IMR-90 (cell line): ENCODE data around the gene CLRN3. TPM values are rescaled to one million over a fixed set of nuclear protein-coding genes. Genes with fewer than 3 reads are reported as not detected.

Source experiments
- ATAC-seq: fragments of 200-7000 bp; cut with Tn5 transposase; 2 replicates; pipeline ENCODE4 v1.9.1; 2020; ENCODE audit warnings: low read depth, mild to moderate bottlenecking, moderate library complexity
- BruUV-seq: library from RNA; stranded (reverse); fragments of 400-500 nt; replicated peaks from 2 replicates; lab custom pipeline; 2021; lab: Mats Ljungman, UMichigan
- CTCF ChIA-PET: fragments of 300-600 bp; formaldehyde crosslinking; extraction: SDS; loops from one replicate; lab custom pipeline; 2021; ENCODE audit warnings: antibody characterized with exemption; lab: Yijun Ruan, JAX
- POLR2A ChIA-PET: fragments of 300-600 bp; sonication (Branson Sonifier 250); formaldehyde crosslinking; loops from one replicate; lab custom pipeline; 2022; ENCODE audit warnings: antibody characterized with exemption; ENCODE audit not compliant: unreplicated experiment; lab: Charles Lee
- DNase-seq: peaks from one replicate; pipeline ENCODE4 v3.0.0; 2013
- H2AFZ ChIP-seq: replicated peaks from 2 replicates; pipeline ENCODE3; 2013; ENCODE audit warnings: low read length, mild to moderate bottlenecking; ENCODE audit not compliant: poor library complexity
- H2AK5ac ChIP-seq: 2 replicates; pipeline ENCODE4 v1.6.1; 2013; ENCODE audit warnings: low read depth, low read length, inconsistent platforms
- H2AK9ac ChIP-seq: replicated peaks from 2 replicates; pipeline ENCODE3; 2013; ENCODE audit warnings: mild to moderate bottlenecking, low read depth, low read length, moderate library complexity; ENCODE audit not compliant: poor library complexity
- H2BK120ac ChIP-seq: 2 replicates; pipeline ENCODE4 v1.6.1; 2013; ENCODE audit warnings: low read depth, low read length, inconsistent platforms
- H2BK15ac ChIP-seq: 3 replicates; pipeline ENCODE4 v1.6.1; 2013; ENCODE audit warnings: low read depth, low read length, inconsistent platforms
- H2BK20ac ChIP-seq: 2 replicates; pipeline ENCODE4 v1.6.1; 2013; ENCODE audit warnings: low read depth, mild to moderate bottlenecking, inconsistent platforms, low read length, moderate library complexity
- H2BK5ac ChIP-seq: 2 replicates; pipeline ENCODE4 v1.6.1; 2013; ENCODE audit warnings: mild to moderate bottlenecking, low read depth, low read length, inconsistent platforms; ENCODE audit not compliant: poor library complexity, severe bottlenecking
- H3K14ac ChIP-seq: replicated peaks from 2 replicates; pipeline ENCODE4 v1.6.1; 2013; ENCODE audit warnings: low read depth, low read length, inconsistent platforms
- H3K18ac ChIP-seq: 2 replicates; pipeline ENCODE4 v1.6.1; 2013; ENCODE audit warnings: low read depth, low read length, control low read depth
- H3K23ac ChIP-seq: 2 replicates; pipeline ENCODE4 v1.6.1; 2013; ENCODE audit warnings: low read depth, low read length, inconsistent platforms
- H3K27ac ChIP-seq: 2 replicates; pipeline ENCODE4 v1.5.1; 2013; ENCODE audit warnings: mild to moderate bottlenecking, control low read depth, low read length; ENCODE audit not compliant: insufficient read depth
- H3K27me3 ChIP-seq: 2 replicates; pipeline ENCODE4 v1.6.1; 2013; ENCODE audit warnings: low read length; ENCODE audit not compliant: control insufficient read depth, insufficient read depth
- H3K36me3 ChIP-seq: 2 replicates; pipeline ENCODE4 v1.6.1; 2013; ENCODE audit warnings: low read length, mixed read lengths; ENCODE audit not compliant: control insufficient read depth, insufficient read depth
- H3K4ac ChIP-seq: 2 replicates; pipeline ENCODE4 v1.6.1; 2013; ENCODE audit warnings: low read depth, low read length, inconsistent platforms
- H3K4me1 ChIP-seq: 2 replicates; pipeline ENCODE4 v1.6.1; 2013; ENCODE audit warnings: low read length, mixed read lengths; ENCODE audit not compliant: control insufficient read depth, insufficient read depth
- H3K4me2 ChIP-seq: 2 replicates; pipeline ENCODE4 v1.6.1; 2013; ENCODE audit warnings: low read depth, mild to moderate bottlenecking, control low read depth, low read length, moderate library complexity
- H3K4me3 ChIP-seq: 2 replicates; pipeline ENCODE4 v1.5.1; 2013; ENCODE audit warnings: low read depth, mild to moderate bottlenecking, control low read depth, low read length, moderate library complexity; ENCODE audit not compliant: insufficient read depth
- H3K56ac ChIP-seq: 2 replicates; pipeline ENCODE4 v1.6.1; 2013; ENCODE audit warnings: low read length, inconsistent platforms; ENCODE audit not compliant: insufficient read depth; ENCODE audit errors: extremely low read depth
- H3K79me1 ChIP-seq, 2 experiments: 2 replicates each; pipeline ENCODE4 v1.6.1; 2013; ENCODE audit warnings: low read length in 2 of 2, inconsistent platforms in 1 of 2, low read depth in 1 of 2
- H3K9ac ChIP-seq: 2 replicates; pipeline ENCODE4 v1.6.1; 2013; ENCODE audit warnings: low read depth, low read length, control low read depth
- H3K9me1 ChIP-seq: 2 replicates; pipeline ENCODE4 v1.6.1; 2013; ENCODE audit warnings: low read length, inconsistent platforms; ENCODE audit not compliant: insufficient read depth
- H3K9me3 ChIP-seq: 2 replicates; pipeline ENCODE4 v1.6.1; 2013; ENCODE audit warnings: low read length; ENCODE audit not compliant: control insufficient read depth, insufficient read depth
- H4K20me1 ChIP-seq: 2 replicates; pipeline ENCODE4 v1.6.1; 2013; ENCODE audit warnings: low read length, inconsistent platforms; ENCODE audit not compliant: insufficient read depth
- H4K5ac ChIP-seq: 2 replicates; pipeline ENCODE4 v1.6.1; 2013; ENCODE audit warnings: mild to moderate bottlenecking, low read depth, low read length, control low read depth
- H4K8ac ChIP-seq, 2 experiments: 2 replicates each; pipeline ENCODE4 v1.6.1; 2013; ENCODE audit warnings: low read depth in 2 of 2, low read length in 2 of 2, control low read depth in 1 of 2, inconsistent platforms in 1 of 2
- H4K91ac ChIP-seq: 2 replicates; pipeline ENCODE4 v1.6.1; 2013; ENCODE audit warnings: low read depth, low read length, inconsistent platforms; ENCODE audit not compliant: insufficient read depth
- BHLHE40 ChIP-seq: fragments of 150-350 bp; IDR thresholded peaks from 2 replicates; pipeline ENCODE4 v1.6.1; 2016; ENCODE audit warnings: mild to moderate bottlenecking, low read depth, low read length
- CEBPB ChIP-seq: IDR thresholded peaks from 2 replicates; pipeline ENCODE4 v1.6.1; 2012; ENCODE audit warnings: low read depth, low read length, improper control_type of control experiment
- MAZ ChIP-seq: IDR thresholded peaks from 2 replicates; pipeline ENCODE4 v1.6.1; 2012; ENCODE audit warnings: low read depth, mild to moderate bottlenecking, low read length, improper control_type of control experiment, moderate library complexity, borderline replicate concordance
- RCOR1 ChIP-seq: IDR thresholded peaks from 2 replicates; pipeline ENCODE4 v1.6.1; 2012; ENCODE audit warnings: mild to moderate bottlenecking, low read length, improper control_type of control experiment; ENCODE audit not compliant: insufficient replicate concordance
- RFX5 ChIP-seq: IDR thresholded peaks from 2 replicates; pipeline ENCODE4 v1.8.0; 2012; ENCODE audit warnings: low read depth, mild to moderate bottlenecking, low read length, moderate library complexity
- USF2 ChIP-seq: fragments of 150-350 bp; IDR thresholded peaks from 2 replicates; pipeline ENCODE4 v1.6.1; 2017; ENCODE audit warnings: mild to moderate bottlenecking, antibody characterized with exemption, low read length, low read depth
- WGBS, 2 experiments: methylation state at CpG; one replicate each; pipeline versions ENCODE4 v1.1.5 to v1.1.7; 2013; ENCODE audit warnings: missing lambda C conversion rate in 2 of 2; ENCODE audit not compliant: insufficient read length in 1 of 2; ENCODE audit errors: extremely low coverage in 2 of 2; 5-methylcytosine and 5-hydroxymethylcytosine counted together
- dilution Hi-C: fragments of 300-500 bp; cut with HindIII; formaldehyde crosslinking; loops from one replicate; pipeline ENCODE4 v1.14.3; 2018; ENCODE audit warnings: low sequenced_read_pairs; ENCODE audit not compliant: unreplicated experiment
- in situ Hi-C: fragments of 300-500 bp; cut with MboI; formaldehyde crosslinking; loops from 3 replicates; pipeline ENCODE4 v1.14.3; 2019; ENCODE audit warnings: low sequenced_read_pairs, inconsistent platforms, mixed read lengths
- intact Hi-C: fragments of 100-400 bp; cut with micrococcal nuclease; formaldehyde crosslinking; loops from 2 replicates; pipeline ENCODE4 v1.10.0; 2022
- polyA plus RNA-seq, 3 experiments: library from polyadenylated mRNA; depleted of rRNA; stranded (reverse); fragments of >200 nt; gene quantifications; 2 replicates each; pipeline ENCODE4 v1.2.3, GENCODE V29; 2012; ENCODE audit warnings: low replicate concordance in 1 of 3
- total RNA-seq: library from RNA; depleted of rRNA; stranded (reverse); fragments of >200 nt; gene quantifications from 2 replicates; pipeline ENCODE4 v1.2.3, GENCODE V29; 2012

The CLRN3 gene
- total and polyA plus RNA-seq, 2 of the 4 experiments (the other 2 are of a cell fraction) = not detected

- in situ Hi-C loops = no loop called here
- TF ChIP-seq BHLHE40 (no peak), RCOR1 (no peak), CEBPB (no peak), MAZ (no peak), USF2 (no peak), RFX5 (no peak)
- CTCF ChIA-PET = no interaction called here
- no peak overlapping the region for H4K5ac ChIP-seq
- H3K79me1 ChIP-seq = no peaks in the 10 kb centered on the region
- no peak overlapping the region for H2BK120ac ChIP-seq
- no peaks in the 10 kb centered on the region for H3K4me1 ChIP-seq
- H3K4me2 ChIP-seq = no peak overlapping the region
- no CpG with 5 or more reads among the region's 13 CpGs for WGBS, 2 experiments
- no peak overlapping the region for H2BK20ac ChIP-seq
- H3K27ac ChIP-seq = no peak overlapping the region
- DNase-seq = no peak
- no peak overlapping the region for H4K91ac ChIP-seq
- H3K9ac ChIP-seq = no peak overlapping the region
- no peaks in the 10 kb centered on the region for H3K9me1 ChIP-seq
- dilution Hi-C loops = no loop called here
- no peaks in the 10 kb centered on the region for H4K20me1 ChIP-seq
- H2AK5ac ChIP-seq = no peak overlapping the region
- intact Hi-C loops = no loop called here
- H3K14ac ChIP-seq = no peak overlapping the region
- H2AFZ ChIP-seq = no peak overlapping the region
- no peaks in the 10 kb centered on the region for H3K36me3 ChIP-seq
- no peak overlapping the region for H3K18ac ChIP-seq
- no peak overlapping the region for H4K8ac ChIP-seq
- H2BK5ac ChIP-seq = no peak overlapping the region
- H3K23ac ChIP-seq = no peak overlapping the region
- no peak overlapping the region for H3K4me3 ChIP-seq
- H2BK15ac ChIP-seq = no peak overlapping the region
- no peak overlapping the region for H3K56ac ChIP-seq
- no peaks in the 10 kb centered on the region for H3K9me3 ChIP-seq
- no TSS peak for BruUV-seq
- ATAC-seq = no peak
- no peaks in the 10 kb centered on the region for H3K27me3 ChIP-seq
- POLR2A ChIA-PET = no interaction called here
- H2AK9ac ChIP-seq = no peak overlapping the region
- no peak overlapping the region for H3K4ac ChIP-seq
Observed at GRCh38 chr10:127888521-127889312, 4.0 kb downstream of the CLRN3 start.
